ENCODE results near the gene OR52J3. TPM values are rescaled to one million over a fixed set of nuclear protein-coding genes. Genes with fewer than 3 reads are reported as not detected.

The OR52J3 gene
- total RNA-seq, 6 donors from 2014 or later, result not detected

DNA sequence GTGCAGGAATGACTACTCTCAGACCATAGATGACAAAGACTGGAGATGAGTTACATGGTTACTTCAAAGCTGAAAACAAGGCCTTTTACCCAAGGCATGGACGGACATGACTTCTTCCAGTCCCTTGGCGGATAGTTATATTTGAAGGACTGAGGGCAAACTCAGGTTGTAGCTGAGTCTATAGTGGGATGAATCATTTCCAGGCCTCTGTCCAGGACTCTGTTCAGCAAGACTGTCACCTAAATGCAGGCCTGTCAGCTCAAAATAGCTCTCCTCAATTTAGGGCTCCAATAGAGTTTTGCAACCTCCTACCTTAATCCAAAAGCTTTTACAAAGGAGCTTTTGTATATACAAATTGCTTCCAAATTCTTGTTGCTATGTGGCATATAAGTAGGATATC is 24.3 kb upstream of the OR52J3 start:
- Histone ChIP-seq H3K36me3 (no peaks in the 10 kb centered on the region), H3K9me3 (peaks cover 0 to 13% (median 3%) of the 10 kb centered on the region in 4 donors), H3K4me1 (no peaks in the 10 kb centered on the region), H3K27ac (no peak overlapping the region), H3K27me3 (no peaks in the 10 kb centered on the region), H3K4me3 (no peak overlapping the region)
- no peak for ATAC-seq (ENCODE audit: low FRiP score in 2 of 2)
- 91 to 100% methylated on average over 2 of the region's 2 CpGs for WGBS, 2 donors
- TF ChIP-seq, protein P1, sequence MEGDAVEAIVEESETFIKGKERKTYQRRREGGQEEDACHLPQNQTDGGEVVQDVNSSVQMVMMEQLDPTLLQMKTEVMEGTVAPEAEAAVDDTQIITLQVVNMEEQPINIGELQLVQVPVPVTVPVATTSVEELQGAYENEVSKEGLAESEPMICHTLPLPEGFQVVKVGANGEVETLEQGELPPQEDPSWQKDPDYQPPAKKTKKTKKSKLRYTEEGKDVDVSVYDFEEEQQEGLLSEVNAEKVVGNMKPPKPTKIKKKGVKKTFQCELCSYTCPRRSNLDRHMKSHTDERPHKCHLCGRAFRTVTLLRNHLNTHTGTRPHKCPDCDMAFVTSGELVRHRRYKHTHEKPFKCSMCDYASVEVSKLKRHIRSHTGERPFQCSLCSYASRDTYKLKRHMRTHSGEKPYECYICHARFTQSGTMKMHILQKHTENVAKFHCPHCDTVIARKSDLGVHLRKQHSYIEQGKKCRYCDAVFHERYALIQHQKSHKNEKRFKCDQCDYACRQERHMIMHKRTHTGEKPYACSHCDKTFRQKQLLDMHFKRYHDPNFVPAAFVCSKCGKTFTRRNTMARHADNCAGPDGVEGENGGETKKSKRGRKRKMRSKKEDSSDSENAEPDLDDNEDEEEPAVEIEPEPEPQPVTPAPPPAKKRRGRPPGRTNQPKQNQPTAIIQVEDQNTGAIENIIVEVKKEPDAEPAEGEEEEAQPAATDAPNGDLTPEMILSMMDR (IDR thresholded peaks at IDR 0.05), result no peak
- TF ChIP-seq POLR2A (IDR thresholded peaks at IDR 0.05), result no peak
- no peak for TF ChIP-seq POLR2AphosphoS5 (IDR thresholded peaks at IDR 0.05)
- no peak for TF ChIP-seq EP300 (IDR thresholded peaks at IDR 0.05)
- DNase-seq, result no peak

DNA sequence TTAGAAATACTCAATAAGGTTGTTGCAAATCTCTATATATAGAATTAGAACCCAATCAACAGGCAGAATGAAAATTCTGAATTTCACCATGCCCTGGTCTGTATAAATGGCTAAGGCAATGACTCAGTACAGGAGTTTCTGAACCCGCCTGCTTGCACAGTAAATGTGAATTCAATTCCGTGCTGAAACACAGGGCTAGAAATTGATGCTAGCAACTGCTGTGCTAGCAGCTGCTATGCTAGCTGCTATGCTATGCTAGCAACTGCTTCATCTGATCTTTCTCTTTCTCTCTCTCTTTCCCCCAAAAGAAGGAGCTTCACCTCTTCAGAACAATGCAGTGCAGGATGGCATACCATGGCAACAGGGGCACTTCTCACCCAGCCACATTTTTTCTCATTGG is 9.7 kb upstream of the OR52J3 start:
- DNase-seq, result no peak
- ATAC-seq (ENCODE audit: low FRiP score in 2 of 2), result no peak
- Histone ChIP-seq H3K4me3 (no peak overlapping the region), H3K27me3 (no peaks in the 10 kb centered on the region), H3K4me1 (no peaks in the 10 kb centered on the region), H3K36me3 (no peaks in the 10 kb centered on the region), H3K9me3 (no peaks in the 10 kb centered on the region), H3K27ac (no peak overlapping the region)
- WGBS, 2 donors, result 87 to 94% methylated on average over 2 of the region's 2 CpGs
- no peak for TF ChIP-seq POLR2A (IDR thresholded peaks at IDR 0.05)
- TF ChIP-seq, protein P1 (IDR thresholded peaks at IDR 0.05), result no peak
- TF ChIP-seq POLR2AphosphoS5 (IDR thresholded peaks at IDR 0.05), result no peak
- no peak for TF ChIP-seq EP300 (IDR thresholded peaks at IDR 0.05)

DNA sequence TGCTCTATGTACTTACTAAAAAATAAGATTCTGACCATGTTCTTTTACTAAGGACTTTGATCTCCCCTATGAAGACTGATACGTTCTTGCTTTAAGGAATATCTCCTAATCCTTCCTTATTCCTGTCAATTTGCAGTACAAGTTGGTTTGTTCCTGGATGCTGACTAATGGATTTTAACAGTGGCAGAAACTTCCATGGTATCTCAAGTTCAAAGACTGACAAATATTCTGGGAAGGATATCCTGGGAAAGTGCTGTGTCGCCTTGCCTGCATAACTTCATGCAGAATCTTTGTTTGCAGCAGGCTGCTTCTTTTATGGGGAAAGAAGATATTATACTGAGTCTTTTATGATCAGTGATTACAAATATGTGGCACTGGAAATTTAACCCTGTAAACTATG is 8.4 kb upstream of the OR52J3 start:
- Histone ChIP-seq H3K36me3 (no peaks in the 10 kb centered on the region), H3K27ac (no peak overlapping the region), H3K4me1 (no peaks in the 10 kb centered on the region), H3K4me3 (no peak overlapping the region), H3K27me3 (no peaks in the 10 kb centered on the region), H3K9me3 (no peaks in the 10 kb centered on the region)
- DNase-seq (no peak), ATAC-seq (ENCODE audit: low FRiP score in 2 of 2) (no peak)
- TF ChIP-seq POLR2AphosphoS5 (IDR thresholded peaks at IDR 0.05) (no peak), POLR2A (IDR thresholded peaks at IDR 0.05) (no peak)
- WGBS, 2 donors, result 54 to 61% methylated on average over 2 of the region's 2 CpGs

DNA sequence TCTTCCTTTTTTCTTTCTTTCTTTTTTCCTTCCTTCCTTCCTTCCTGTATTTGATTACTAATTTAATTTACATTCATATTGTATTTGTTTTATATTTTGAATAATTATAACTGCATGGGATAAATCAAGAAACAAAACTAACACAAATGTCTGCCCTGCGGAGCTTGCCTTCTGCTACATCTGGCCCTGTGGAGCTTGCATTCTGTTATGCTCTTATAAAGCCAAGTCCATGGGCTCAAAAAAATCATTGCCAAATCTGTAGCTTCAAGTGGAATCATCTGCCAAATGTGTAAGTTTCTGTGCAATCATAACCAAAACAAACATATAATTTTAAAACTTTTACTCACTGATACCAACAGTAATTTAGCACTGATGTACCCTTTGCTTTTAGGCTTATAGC is 8.0 kb upstream of the OR52J3 start:
- WGBS, 2 donors, result 84 to 97% methylated on average over 1 of the region's 1 CpG
- no peaks in the 10 kb centered on the region for H3K9me3 ChIP-seq
- ATAC-seq (ENCODE audit: low FRiP score in 2 of 2) (no peak), DNase-seq (no peak)
- no peaks in the 10 kb centered on the region for H3K36me3 ChIP-seq
- H3K27me3 ChIP-seq, result no peaks in the 10 kb centered on the region
- no peak overlapping the region for H3K4me3 ChIP-seq
- H3K27ac ChIP-seq, result no peak overlapping the region
- TF ChIP-seq EP300 (IDR thresholded peaks at IDR 0.05), result no peak
- TF ChIP-seq POLR2A (IDR thresholded peaks at IDR 0.05), result no peak
- no peak for TF ChIP-seq POLR2AphosphoS5 (IDR thresholded peaks at IDR 0.05)
- H3K4me1 ChIP-seq, result no peaks in the 10 kb centered on the region

DNA sequence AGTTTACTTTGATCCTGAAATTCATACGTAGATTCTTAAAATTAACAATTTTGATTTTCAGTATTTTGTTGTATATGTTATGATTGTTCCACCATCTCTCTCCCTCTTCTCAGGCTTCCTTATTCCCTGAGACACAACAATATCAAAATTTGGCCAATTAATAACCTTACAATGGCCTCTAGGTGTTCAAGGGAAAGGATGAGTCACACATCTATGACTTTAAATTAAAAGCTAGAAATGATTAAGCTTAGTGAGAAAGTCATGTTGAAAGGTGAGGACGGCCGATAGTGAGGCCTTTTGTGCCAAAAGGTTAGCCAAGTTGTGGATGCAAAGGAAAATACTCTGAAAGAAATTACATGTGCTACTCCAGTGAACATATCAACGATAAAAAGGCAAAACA is 5.5 kb upstream of the OR52J3 start:
- Histone ChIP-seq H3K4me1 (no peaks in the 10 kb centered on the region), H3K27ac (no peak overlapping the region), H3K36me3 (no peaks in the 10 kb centered on the region), H3K27me3 (no peaks in the 10 kb centered on the region), H3K9me3 (no peaks in the 10 kb centered on the region), H3K4me3 (no peak overlapping the region)
- TF ChIP-seq EP300 (IDR thresholded peaks at IDR 0.05) (no peak), POLR2AphosphoS5 (IDR thresholded peaks at IDR 0.05) (no peak), POLR2A (IDR thresholded peaks at IDR 0.05) (no peak)
- TF ChIP-seq, protein P1 (IDR thresholded peaks at IDR 0.05), result no peak
- ATAC-seq (ENCODE audit: low FRiP score in 2 of 2) (no peak), DNase-seq (no peak)
- 71 to 75% methylated on average over 4 of the region's 4 CpGs for WGBS, 2 donors

DNA sequence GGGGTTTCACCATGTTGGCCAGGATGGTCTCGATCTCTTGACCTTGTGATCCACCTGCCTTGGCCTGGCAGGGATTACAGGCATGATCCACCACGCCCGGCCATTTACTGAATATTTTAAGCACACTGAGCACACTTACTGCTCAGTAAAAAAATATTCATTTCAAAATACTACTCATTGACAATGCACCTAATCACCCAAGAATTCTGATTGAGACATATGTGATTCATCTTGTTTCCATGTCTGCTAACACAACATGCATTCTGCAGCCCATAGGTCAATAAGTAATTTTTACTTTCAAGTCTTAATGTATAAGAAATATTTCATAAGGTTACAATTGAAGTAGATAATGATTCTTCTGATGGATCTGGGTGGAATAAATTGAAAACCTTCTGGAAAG is 4.2 kb upstream of the OR52J3 start:
- ATAC-seq (ENCODE audit: low FRiP score in 2 of 2), result no peak
- DNase-seq, result no peak
- 66 to 94% methylated on average over 3 of the region's 3 CpGs for WGBS, 2 donors
- Histone ChIP-seq H3K9me3 (no peaks in the 10 kb centered on the region), H3K4me3 (no peak overlapping the region), H3K4me1 (no peaks in the 10 kb centered on the region), H3K27me3 (no peaks in the 10 kb centered on the region), H3K36me3 (no peaks in the 10 kb centered on the region), H3K27ac (no peak overlapping the region)
- TF ChIP-seq EP300 (IDR thresholded peaks at IDR 0.05) (no peak), POLR2AphosphoS5 (IDR thresholded peaks at IDR 0.05) (no peak), POLR2A (IDR thresholded peaks at IDR 0.05) (no peak)
- TF ChIP-seq, protein P1 (IDR thresholded peaks at IDR 0.05), result no peak
